ENCODE measurements around the gene CCNJ.
"Not testable (repeated sequence)": the region's sequence is repeated elsewhere in the genome, so short reads cannot be mapped to it uniquely, and the experiment has no call there.

The CCNJ gene, protein sequence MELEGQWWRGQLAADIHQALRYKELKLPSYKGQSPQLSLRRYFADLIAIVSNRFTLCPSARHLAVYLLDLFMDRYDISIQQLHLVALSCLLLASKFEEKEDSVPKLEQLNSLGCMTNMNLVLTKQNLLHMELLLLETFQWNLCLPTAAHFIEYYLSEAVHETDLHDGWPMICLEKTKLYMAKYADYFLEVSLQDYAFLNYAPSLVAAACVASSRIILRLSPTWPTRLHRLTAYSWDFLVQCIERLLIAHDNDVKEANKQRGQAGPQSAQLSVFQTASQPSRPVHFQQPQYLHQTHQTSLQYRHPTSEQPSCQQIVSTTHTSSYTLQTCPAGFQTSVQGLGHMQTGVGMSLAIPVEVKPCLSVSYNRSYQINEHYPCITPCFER

DNA sequence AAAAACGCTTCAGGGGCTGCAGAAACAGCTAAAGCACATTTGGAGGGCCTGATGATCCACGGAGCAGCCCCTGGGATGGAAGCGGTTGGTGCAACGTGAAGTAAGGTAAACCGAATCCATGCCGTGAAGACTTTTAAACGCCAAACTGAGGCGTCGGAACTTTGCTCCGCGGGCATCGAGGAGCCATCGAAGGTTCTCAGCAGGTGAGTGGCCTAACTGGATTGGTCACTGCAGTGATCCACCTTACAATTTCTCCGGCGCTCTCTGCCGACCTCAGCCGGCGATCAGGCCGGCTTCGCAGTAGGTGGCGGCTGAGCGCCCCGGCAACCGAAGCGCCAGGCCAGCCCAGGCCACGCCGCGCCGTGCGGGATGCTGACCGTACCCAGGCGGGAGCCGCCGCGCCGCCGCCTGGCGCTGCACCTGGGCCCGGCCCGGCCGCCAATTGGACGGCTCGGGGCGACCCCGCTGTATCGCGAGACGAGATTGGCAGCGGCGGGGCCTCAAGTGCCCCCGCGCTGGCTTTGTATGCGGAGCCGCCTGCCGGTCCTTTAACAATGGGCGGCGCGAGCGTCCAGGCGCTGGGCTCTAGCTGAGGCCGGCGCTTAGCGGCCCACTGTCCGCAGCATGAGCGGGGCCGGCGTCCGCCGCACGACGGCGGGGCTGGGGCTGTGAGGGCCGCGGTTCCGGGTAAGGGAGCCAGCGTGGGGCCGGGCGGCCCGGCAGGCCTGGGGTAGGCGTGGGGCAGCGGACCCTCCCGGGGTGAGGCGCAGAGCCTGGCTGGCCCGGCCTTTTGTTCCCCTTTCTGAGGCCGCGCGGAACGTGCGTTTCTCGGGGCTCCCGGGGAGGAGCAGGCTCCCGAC, at the start of gene CCNJ:
TSS of gene CCNJ (plus strand) at position 551 of the 860 bp plus-strand sequence. CDS start 811 bp downstream, outside the sequence.
- Histone ChIP-seq H3K27me3 (ENCODE audit: low read depth) (no peaks in the 10 kb centered on the region), H3K9me3 (no peaks in the 10 kb centered on the region), H3K4me3 (peak within 1 kb of the TSS; percentile 70), H3K4me1 (peaks cover 14% of the 10 kb centered on the region), H3K36me3 (replicated peaks) (peaks cover 9% of the 10 kb centered on the region)
- in situ Hi-C loops (cut with MboI; ENCODE audit: low sequenced_read_pairs), result no loop called here
- DNase-seq (ENCODE audit: low spot score in 2 of 2), result peak; percentile 79 to 90

DNA sequence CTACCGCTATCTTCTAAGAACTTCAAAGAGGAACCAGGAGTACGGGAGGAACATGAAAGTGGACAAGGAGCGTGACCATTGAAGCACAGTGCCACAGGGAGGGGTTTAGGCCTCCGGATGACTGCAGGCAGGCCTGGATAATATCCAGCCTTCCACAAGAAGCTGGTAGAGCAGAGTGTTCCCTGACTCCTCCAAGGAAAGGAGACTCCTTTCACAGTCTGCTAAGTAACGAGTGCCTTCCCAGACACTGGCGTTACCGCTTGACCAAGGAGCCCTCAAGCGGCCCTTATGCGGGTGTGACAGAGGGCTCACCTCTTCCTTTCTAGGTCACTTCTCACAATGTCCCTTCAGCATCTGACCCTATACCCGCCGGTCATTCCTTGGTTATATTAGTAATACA, 49.0 kb upstream of the CCNJ start:
- H3K27me3 ChIP-seq (ENCODE audit: low read depth); DNase-seq (ENCODE audit: low spot score in 2 of 2); H3K9me3 ChIP-seq; H3K36me3 ChIP-seq (replicated peaks); H3K4me1 ChIP-seq; in situ Hi-C loops (cut with MboI; ENCODE audit: low sequenced_read_pairs); H3K4me3 ChIP-seq: not testable (repeated sequence)

DNA sequence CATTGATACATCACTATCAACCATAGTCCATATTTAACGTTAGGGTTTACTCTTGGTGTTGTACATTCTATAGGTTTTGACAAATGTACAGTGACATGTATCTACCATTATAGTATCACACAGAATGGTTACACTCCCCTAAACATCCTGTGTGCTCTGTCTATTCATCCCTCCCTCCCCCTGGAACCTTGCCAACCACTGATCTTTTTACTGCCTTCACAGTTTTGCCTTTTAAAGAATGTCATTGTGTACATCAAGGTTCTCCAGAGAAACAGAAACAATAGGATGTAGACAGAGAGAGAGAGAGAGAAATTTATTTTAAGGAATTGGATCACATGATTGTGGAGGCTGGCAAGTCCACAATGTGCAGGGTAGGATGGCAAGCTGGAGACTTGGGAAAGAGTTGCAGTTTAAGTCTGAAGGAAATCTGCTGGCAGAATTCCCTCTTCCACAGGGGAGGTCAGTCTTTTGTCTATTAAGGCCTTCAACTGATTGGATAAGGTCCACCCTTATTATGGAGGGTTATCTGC, 45.1 kb upstream of the CCNJ start:
- Histone ChIP-seq H3K9me3 (no peaks in the 10 kb centered on the region), H3K4me3 (no peak overlapping the region), H3K36me3 (replicated peaks) (no peaks in the 10 kb centered on the region), H3K27me3 (ENCODE audit: low read depth) (no peaks in the 10 kb centered on the region), H3K4me1 (no peaks in the 10 kb centered on the region)
- peak in 1 of 2 experiments; percentile 47 for DNase-seq (ENCODE audit: low spot score in 2 of 2)
- in situ Hi-C loops (cut with MboI; ENCODE audit: low sequenced_read_pairs), result no loop called here

DNA sequence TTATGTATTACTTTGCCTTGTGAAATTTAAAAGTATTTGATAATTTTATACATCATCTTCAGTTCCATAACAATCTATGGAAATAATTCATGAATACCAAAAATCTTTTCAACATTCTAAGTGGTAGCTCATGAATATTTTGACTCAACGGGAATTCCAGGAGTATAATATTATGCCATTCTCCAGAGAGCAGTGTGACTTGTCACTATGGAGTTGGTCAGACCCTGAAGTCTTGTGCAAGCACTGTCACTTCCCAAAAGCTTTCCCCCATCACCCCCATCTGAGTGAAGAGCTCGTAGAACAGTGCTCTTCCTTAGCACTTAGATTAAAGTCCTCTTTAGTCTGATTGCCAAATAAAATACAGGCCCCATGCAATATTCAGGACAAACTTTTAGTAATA, 29.4 kb upstream of the CCNJ start:
- in situ Hi-C loops (cut with MboI; ENCODE audit: low sequenced_read_pairs), result loop anchor here (25.0 kb wide), 1 partner anchor 298 kb away; the partner anchor contains the start of gene DNTT
- Histone ChIP-seq H3K9me3 (no peaks in the 10 kb centered on the region), H3K36me3 (replicated peaks) (no peaks in the 10 kb centered on the region; the same call in 1 of the 2 replicates), H3K27me3 (ENCODE audit: low read depth) (peaks cover 12% of the 10 kb centered on the region), H3K4me1 (no peaks in the 10 kb centered on the region), H3K4me3 (no peak overlapping the region)
- no peak for DNase-seq (ENCODE audit: low spot score in 2 of 2)

DNA sequence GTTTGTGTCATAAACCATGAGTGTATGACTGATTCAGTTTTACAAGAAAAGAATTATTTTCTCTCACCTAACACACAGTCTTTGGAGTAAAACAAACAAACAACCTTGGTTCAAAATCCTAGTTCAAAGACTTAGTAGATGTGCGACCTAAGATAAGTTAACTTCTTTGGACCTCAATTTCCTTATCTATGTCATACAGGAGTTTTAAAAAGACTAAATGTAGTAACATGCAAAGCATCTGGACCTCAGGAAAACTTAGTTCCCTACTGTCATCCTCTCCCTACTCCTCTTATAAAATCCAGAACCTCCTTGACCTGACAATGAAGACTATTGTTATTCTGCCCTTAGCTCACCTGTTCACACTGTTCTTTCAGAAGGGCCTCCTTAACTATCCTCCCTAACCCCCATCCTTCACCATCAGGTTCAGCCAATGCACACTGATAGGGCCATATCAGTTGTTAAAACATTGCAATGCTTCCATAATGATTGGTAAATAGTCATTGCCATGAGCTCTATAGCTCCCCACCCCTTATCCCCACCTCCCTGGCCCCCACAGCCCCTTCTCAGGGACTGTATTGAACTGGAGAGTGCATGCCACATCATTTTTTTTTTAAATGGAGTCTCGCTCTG, 28.8 kb upstream of the CCNJ start:
- H3K4me1 ChIP-seq, result no peaks in the 10 kb centered on the region
- H3K36me3 ChIP-seq (replicated peaks), result no peaks in the 10 kb centered on the region; the same call in 1 of the 2 replicates
- H3K4me3 ChIP-seq, result no peak overlapping the region
- H3K9me3 ChIP-seq, result no peaks in the 10 kb centered on the region
- no peak for DNase-seq (ENCODE audit: low spot score in 2 of 2)
- H3K27me3 ChIP-seq (ENCODE audit: low read depth), result peaks cover 12% of the 10 kb centered on the region
- in situ Hi-C loops (cut with MboI; ENCODE audit: low sequenced_read_pairs), result loop anchor here (25.0 kb wide), 1 partner anchor 298 kb away; the partner anchor contains the start of gene DNTT

DNA sequence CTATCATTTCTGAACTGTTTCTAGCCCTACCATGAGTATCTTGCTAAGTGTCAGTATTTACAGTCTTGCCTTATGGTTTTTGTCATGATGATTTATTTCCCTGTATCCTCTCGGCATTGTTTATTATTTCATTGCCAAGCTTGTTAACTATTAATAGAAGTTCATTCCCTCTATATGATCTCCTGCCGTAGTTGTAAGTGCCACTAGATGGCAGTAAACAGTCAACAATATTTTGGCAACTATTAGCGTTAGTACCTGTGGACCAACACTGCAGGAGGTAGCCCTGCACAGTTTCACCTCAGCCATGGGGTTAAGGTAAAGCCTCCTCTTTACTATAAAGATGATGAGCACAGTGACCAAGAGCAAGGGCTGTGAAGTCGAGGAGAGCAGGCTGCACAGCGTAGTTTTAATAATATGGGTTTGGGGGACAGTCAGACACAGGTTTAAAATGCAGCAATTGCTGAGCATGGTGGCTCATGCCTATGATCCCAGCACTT, 26.1 kb upstream of the CCNJ start:
- Histone ChIP-seq H3K9me3 (no peaks in the 10 kb centered on the region), H3K4me3 (no peak overlapping the region), H3K4me1 (no peaks in the 10 kb centered on the region), H3K36me3 (replicated peaks) (no peaks in the 10 kb centered on the region; the same call in 1 of the 2 replicates), H3K27me3 (ENCODE audit: low read depth) (peaks cover 7% of the 10 kb centered on the region; the same call in 1 of the 2 replicates)
- in situ Hi-C loops (cut with MboI; ENCODE audit: low sequenced_read_pairs), result loop anchor here (25.0 kb wide), 1 partner anchor 295 kb away; the partner anchor contains the start of gene DNTT
- DNase-seq (ENCODE audit: low spot score in 2 of 2), result peak; percentile 57 to 72

DNA sequence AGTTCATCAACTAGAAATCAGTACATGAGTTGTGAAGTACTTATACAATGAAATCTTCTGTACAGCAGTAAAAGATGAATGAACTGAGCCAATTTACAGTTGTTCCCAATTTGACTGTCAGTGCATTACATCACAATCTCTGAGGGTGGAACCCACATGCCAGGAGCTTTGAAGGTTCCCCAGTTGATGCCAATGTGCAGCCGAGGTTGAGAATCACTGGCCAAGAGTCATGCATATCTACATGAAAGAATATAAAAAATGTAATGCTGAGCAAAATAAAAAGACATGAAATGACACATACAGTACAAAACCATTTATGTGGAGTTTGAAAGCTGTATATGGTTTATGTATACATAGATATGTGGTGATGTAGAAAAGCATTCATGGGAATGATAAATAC, 22.1 kb upstream of the CCNJ start:
- Histone ChIP-seq H3K27me3 (ENCODE audit: low read depth) (0 out of 2 replicates have a peak, but pooled peaks cover 2% of the 10 kb centered on the region), H3K36me3 (replicated peaks) (no peaks in the 10 kb centered on the region), H3K4me3 (no peak overlapping the region), H3K9me3 (no peaks in the 10 kb centered on the region), H3K4me1 (no peaks in the 10 kb centered on the region)
- in situ Hi-C loops (cut with MboI; ENCODE audit: low sequenced_read_pairs), result loop anchor here (25.0 kb wide), 1 partner anchor 291 kb away; the partner anchor contains the start of gene DNTT
- DNase-seq (ENCODE audit: low spot score in 2 of 2), result no peak

DNA sequence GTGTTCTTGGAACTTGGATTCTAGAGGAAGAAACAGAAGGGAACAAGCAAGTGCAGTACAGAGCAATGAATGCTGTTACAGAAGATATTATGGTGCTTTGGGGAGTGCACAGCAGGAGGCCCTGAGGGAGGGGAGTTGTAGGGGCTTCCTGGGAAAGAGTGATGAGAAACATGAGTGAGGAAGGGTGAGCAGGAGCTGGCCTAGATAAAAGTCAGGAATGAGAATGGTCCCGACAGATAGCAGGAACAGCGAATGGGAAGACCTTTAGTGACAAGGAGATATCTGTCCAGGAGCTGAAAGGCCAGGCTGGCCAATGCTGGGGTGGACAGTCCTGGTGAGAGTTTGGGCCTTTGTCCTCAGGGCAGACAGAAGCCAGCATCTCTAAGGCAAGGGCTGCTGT, 20.6 kb upstream of the CCNJ start:
- H3K4me1 ChIP-seq, result no peaks in the 10 kb centered on the region
- H3K27me3 ChIP-seq (ENCODE audit: low read depth), result no peaks in the 10 kb centered on the region
- no peaks in the 10 kb centered on the region for H3K9me3 ChIP-seq
- DNase-seq (ENCODE audit: low spot score in 2 of 2), result no peak
- no peaks in the 10 kb centered on the region for H3K36me3 ChIP-seq (replicated peaks)
- in situ Hi-C loops (cut with MboI; ENCODE audit: low sequenced_read_pairs), result loop anchor here (25.0 kb wide), 1 partner anchor 290 kb away; the partner anchor contains the start of gene DNTT
- no peak overlapping the region for H3K4me3 ChIP-seq

DNA sequence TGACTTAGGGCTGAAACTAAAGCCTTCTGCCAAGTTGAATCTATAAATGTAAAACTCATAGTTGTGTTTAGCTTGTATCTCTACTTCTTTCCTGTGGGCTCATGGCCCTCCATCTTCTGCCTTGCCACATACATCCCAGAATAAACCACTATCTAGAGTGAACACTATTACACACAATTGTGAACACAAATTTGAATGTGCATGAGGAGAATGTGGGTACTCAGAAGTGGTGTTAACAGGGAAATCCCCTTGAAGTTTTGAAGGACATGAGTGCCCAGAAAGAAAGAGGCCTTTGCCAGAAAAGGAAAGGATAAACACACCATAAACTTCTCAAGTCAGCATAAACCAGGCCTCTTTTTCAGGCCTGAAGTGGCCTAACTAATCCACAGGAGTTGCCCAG, 20.2 kb upstream of the CCNJ start:
- H3K36me3 ChIP-seq (replicated peaks), result no peaks in the 10 kb centered on the region
- H3K4me3 ChIP-seq, result no peak overlapping the region
- H3K27me3 ChIP-seq (ENCODE audit: low read depth), result no peaks in the 10 kb centered on the region
- in situ Hi-C loops (cut with MboI; ENCODE audit: low sequenced_read_pairs), result loop anchor here (25.0 kb wide), 1 partner anchor 289 kb away; the partner anchor contains the start of gene DNTT
- H3K4me1 ChIP-seq, result no peaks in the 10 kb centered on the region
- no peak for DNase-seq (ENCODE audit: low spot score in 2 of 2)
- no peaks in the 10 kb centered on the region for H3K9me3 ChIP-seq

DNA sequence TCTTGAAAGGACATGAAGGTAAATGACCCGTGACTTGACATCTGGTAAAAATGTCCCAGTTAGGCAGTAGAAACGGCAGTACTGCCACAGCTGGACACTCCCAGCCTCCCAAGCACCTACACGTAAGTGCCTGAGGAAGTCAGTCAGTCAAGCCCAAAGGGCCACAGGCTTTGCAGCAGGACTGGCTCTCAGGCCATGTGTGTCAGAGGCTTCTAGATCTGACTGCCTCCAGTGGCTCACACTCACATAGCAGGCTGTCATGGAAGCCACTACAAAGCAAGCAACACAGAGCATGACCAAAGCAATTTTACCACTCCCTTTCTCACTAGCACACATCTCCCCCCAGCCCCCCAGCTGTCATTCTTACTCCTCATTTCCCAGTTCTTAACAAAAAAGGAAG, 17.8 kb upstream of the CCNJ start:
- Histone ChIP-seq H3K9me3 (no peaks in the 10 kb centered on the region), H3K36me3 (replicated peaks) (no peaks in the 10 kb centered on the region), H3K4me3 (no peak overlapping the region), H3K27me3 (ENCODE audit: low read depth) (no peaks in the 10 kb centered on the region), H3K4me1 (no peaks in the 10 kb centered on the region)
- DNase-seq (ENCODE audit: low spot score in 2 of 2), result peak in 1 of 2 experiments; percentile 34
- in situ Hi-C loops (cut with MboI; ENCODE audit: low sequenced_read_pairs), result no loop called here

DNA sequence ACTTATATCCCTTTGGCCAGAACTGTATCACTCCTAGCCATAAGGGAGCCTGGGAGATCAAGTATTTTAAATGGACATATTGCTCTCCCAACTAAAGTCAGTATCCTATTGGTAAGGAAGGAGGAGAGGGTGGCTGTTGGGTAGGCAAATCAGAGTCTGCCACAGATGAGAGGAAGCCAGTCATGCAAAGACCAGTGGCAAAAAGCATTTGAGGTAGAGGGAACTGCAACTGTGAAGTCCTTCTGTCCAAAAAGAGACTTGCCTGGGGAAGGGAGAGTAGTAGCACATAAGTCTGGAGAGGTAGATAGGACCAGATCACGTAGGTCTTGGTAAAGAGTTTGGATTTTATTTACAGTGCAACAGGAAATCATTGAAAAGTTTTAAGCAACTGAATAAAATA, 8.8 kb upstream of the CCNJ start:
- Histone ChIP-seq H3K4me1 (no peaks in the 10 kb centered on the region), H3K4me3 (no peak overlapping the region), H3K27me3 (ENCODE audit: low read depth) (no peaks in the 10 kb centered on the region; the same call in 1 of the 2 replicates), H3K36me3 (replicated peaks) (no peaks in the 10 kb centered on the region), H3K9me3 (no peaks in the 10 kb centered on the region)
- in situ Hi-C loops (cut with MboI; ENCODE audit: low sequenced_read_pairs), result no loop called here
- no peak for DNase-seq (ENCODE audit: low spot score in 2 of 2)

DNA sequence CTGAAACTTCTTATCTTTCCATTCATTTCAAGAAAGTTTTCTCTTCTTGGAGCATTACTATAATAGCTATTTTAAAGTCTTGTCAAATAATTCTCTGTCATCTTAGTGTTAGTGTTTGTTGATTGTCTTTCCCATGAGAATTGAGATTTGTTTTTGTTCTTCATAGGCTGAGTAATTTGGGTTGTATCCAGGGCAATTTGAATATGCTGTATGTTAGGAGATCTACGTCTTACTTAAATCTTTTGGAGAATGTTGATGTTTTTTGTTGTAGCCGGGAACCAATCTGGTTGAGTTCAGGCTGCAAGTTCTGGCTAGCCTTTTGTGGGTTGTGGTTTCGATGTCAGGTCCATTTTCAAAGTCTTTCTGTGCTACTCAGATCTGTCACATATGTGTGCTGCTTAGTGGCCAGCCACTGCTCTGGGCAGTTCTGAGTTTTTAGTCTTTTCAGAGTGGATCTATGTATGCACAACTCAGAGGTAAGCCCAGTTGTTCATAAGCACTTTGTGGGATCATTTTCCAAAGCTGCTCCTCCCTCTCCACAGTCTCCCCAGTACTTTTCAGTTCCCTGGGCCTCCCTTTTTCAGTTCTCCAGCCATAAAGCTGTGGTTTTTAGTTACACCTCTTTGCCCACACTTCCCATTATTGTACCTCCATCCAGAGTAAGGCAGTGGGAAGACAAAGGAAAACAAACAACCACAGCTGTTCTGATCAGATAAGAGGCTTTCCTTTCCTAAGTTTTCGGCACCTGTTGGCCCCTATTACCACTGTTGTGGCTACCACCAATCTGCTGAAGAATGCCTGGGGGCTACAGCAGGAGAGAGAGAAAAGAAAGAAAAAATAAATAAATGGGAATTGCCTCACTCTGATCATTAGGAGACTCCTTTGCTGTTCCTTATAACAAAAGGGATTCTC, 4.7 kb upstream of the CCNJ start:
- no peaks in the 10 kb centered on the region; the same call in 1 of the 2 replicates for H3K27me3 ChIP-seq (ENCODE audit: low read depth)
- H3K36me3 ChIP-seq (replicated peaks), result no peaks in the 10 kb centered on the region
- in situ Hi-C loops (cut with MboI; ENCODE audit: low sequenced_read_pairs), result no loop called here
- H3K4me3 ChIP-seq, result no peak overlapping the region
- peak; percentile 14 to 29 for DNase-seq (ENCODE audit: low spot score in 2 of 2)
- peaks cover 5% of the 10 kb centered on the region for H3K4me1 ChIP-seq
- no peaks in the 10 kb centered on the region for H3K9me3 ChIP-seq

Measured in HAP-1 (cell line).